Stomach (tissue), 9 donors: ENCODE data around the gene MTFP1. TPM values are rescaled to one million over a fixed set of nuclear protein-coding genes. Genes with fewer than 3 reads are reported as not detected.

Source experiments
- DNase-seq, 2 donors: peaks; one replicate each; pipeline versions ENCODE4 v3.0.0 to v3.0.0-alpha.2; 2013 to 2019
- H3K27ac ChIP-seq, 5 donors: fragments of 200-600 bp in 4 of 5; sonication (generic) in 4 of 5; one replicate each; pipeline ENCODE4 v1.5.1; 2013 to 2019; ENCODE audit warnings: mild to moderate bottlenecking in 1 of 5, moderate library complexity in 1 of 5
- H3K27me3 ChIP-seq, 3 donors: fragments of 200-600 bp; sonication (generic); one replicate each; pipeline ENCODE4 v1.5.1; 2017 to 2019; ENCODE audit warnings: mixed run types in 1 of 3
- H3K36me3 ChIP-seq, 4 donors: fragments of 200-600 bp; sonication (generic); 1 replicate in 3 of 4; 2 replicates in 1 of 4; pipeline ENCODE4 v1.5.1; 2016 to 2019
- H3K4me1 ChIP-seq, 4 donors: fragments of 200-600 bp; sonication (generic); one replicate each; pipeline ENCODE4 v1.5.1; 2016 to 2019
- H3K4me3 ChIP-seq, 4 donors: fragments of 200-600 bp; sonication (generic) in 3 of 4; one replicate each; pipeline ENCODE4 v1.5.1; 2016 to 2019; ENCODE audit warnings: mild to moderate bottlenecking in 1 of 4
- H3K9me3 ChIP-seq, 4 donors: fragments of 200-600 bp; sonication (generic); one replicate each; pipeline ENCODE4 v1.5.1; 2016 to 2019
- EP300 ChIP-seq: sonication (generic); formaldehyde crosslinking; IDR thresholded peaks from one replicate; pipeline ENCODE4 v1.6.1; 2017; ENCODE audit warnings: antibody characterized with exemption
- POLR2A ChIP-seq, 4 donors: fragments of 450-650 bp; IDR thresholded peaks; one replicate each; pipeline ENCODE4 v1.6.1; 2016; ENCODE audit warnings: antibody characterized with exemption in 4 of 4, control low read depth in 2 of 4, mild to moderate bottlenecking in 1 of 4, moderate library complexity in 1 of 4
- POLR2AphosphoS5 ChIP-seq, 3 donors: sonication (generic); formaldehyde crosslinking; IDR thresholded peaks; one replicate each; pipeline ENCODE4 v1.6.1; 2016; ENCODE audit warnings: antibody characterized with exemption in 3 of 3
- WGBS, 5 donors: extraction: QIAGEN DNeasy Blood & Tissue Kit in 3 of 5; methylation state at CpG; one replicate each; pipeline versions ENCODE4 v1.1.5 to v1.1.7; 2013 to 2018; 5-methylcytosine and 5-hydroxymethylcytosine counted together
- intact Hi-C: fragments of 100-400 bp; cut with DNase I; formaldehyde crosslinking; loops from one replicate; pipeline ENCODE4 v1.15.1; 2023; ENCODE audit warnings: low total_unique reads
- polyA plus RNA-seq, 3 donors: library from polyadenylated mRNA; stranded (reverse); fragments of 200-250 nt; gene quantifications; one replicate each; pipeline ENCODE4 v1.2.3, GENCODE V29; 2013
- total RNA-seq, 5 donors: library from RNA; depleted of rRNA; stranded (reverse); fragments of >200 nt; gene quantifications; one replicate each; pipeline versions ENCODE4 v1.1.0 to v1.2.3, GENCODE V29; 2014 to 2016
- TF ChIP-seq, protein P1 (sequence below), 7 experiments: fragments of 450-650 bp in 4 of 7; fragments of 200-600 bp in 3 of 7; sonication (generic) in 3 of 7; IDR thresholded peaks; one replicate each; pipeline ENCODE4 v1.5.1; 2016 to 2019; ENCODE audit warnings: antibody characterized with exemption in 7 of 7, control low read depth in 2 of 7, mild to moderate bottlenecking in 1 of 7
- donor health status: healthy with polysubstance abuse.
- donor health status: Bipolar disorder and iron deficiency.
- donor health status: healthy.

MTFP1 gene
- total and polyA plus RNA-seq, 8 donors: 1.8 to 45.0 (median 14.8) TPM; not detected in 1

DNA sequence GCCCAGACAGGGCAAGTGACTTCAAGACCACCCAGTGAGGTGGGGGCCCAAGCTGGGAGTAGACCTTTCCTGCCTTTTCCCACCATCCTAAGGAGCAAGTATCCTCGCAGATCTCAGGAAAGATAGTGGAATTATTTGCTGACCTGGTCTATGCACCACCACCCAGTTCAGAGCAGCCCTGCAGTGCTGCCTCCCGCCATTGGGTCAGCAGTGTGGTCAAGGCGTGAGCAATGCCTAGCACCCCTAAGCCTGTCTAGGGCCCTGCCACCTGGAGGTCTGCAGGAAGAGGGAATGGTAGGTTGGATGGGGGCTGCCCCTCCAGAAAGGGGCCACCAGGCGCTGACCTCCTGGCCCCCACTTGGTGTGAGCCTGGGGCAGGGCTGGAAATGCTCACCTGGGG, 6.5 kb downstream of the MTFP1 start:
- no peak for DNase-seq
- Histone ChIP-seq H3K27ac (no peak overlapping the region), H3K27me3 (no peaks in the 10 kb centered on the region), H3K4me3 (no peak overlapping the region), H3K4me1 (peaks cover 0 to 2% (median 1%) of the 10 kb centered on the region in 4 donors), H3K36me3 (peaks cover 0 to 13% (median 8%) of the 10 kb centered on the region in 4 donors), H3K9me3 (no peaks in the 10 kb centered on the region)
- WGBS, 5 donors: 77 to 96% (median 87%) methylated on average over 1 to 4 of the region's 4 CpGs
- TF ChIP-seq, protein P1, sequence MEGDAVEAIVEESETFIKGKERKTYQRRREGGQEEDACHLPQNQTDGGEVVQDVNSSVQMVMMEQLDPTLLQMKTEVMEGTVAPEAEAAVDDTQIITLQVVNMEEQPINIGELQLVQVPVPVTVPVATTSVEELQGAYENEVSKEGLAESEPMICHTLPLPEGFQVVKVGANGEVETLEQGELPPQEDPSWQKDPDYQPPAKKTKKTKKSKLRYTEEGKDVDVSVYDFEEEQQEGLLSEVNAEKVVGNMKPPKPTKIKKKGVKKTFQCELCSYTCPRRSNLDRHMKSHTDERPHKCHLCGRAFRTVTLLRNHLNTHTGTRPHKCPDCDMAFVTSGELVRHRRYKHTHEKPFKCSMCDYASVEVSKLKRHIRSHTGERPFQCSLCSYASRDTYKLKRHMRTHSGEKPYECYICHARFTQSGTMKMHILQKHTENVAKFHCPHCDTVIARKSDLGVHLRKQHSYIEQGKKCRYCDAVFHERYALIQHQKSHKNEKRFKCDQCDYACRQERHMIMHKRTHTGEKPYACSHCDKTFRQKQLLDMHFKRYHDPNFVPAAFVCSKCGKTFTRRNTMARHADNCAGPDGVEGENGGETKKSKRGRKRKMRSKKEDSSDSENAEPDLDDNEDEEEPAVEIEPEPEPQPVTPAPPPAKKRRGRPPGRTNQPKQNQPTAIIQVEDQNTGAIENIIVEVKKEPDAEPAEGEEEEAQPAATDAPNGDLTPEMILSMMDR (IDR thresholded peaks at IDR 0.05): no peak
- no peak for TF ChIP-seq POLR2A (IDR thresholded peaks at IDR 0.05)
- no peak for TF ChIP-seq EP300
- intact Hi-C loops: no loop called here

DNA sequence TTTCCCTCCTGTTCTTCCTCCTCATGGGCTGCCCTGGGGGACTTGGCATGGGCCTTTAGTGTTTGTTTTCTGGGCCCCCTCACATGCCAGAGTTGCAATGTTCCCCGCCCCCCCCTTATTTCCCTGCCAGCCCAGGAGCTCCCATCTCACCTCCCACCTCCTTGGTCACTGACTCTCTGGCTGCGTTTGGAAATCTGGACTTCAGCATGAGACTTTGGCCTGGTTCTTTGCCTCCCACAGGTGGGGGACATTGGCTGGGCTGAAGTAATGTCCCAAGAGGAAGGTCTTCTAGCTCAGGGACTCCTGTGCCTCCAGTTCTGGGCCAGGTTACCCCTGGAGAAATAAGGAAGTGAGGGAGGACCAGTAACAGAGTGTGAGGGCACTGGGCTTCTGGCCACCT, 7.0 kb downstream of the MTFP1 start:
- TF ChIP-seq EP300: no peak
- TF ChIP-seq POLR2AphosphoS5 (IDR thresholded peaks at IDR 0.05): no peak
- TF ChIP-seq, protein P1 (IDR thresholded peaks at IDR 0.05): no peak
- no peak for TF ChIP-seq POLR2A (IDR thresholded peaks at IDR 0.05)
- DNase-seq: no peak
- Histone ChIP-seq H3K4me3 (no peak overlapping the region), H3K27ac (no peak overlapping the region), H3K9me3 (no peaks in the 10 kb centered on the region), H3K27me3 (no peaks in the 10 kb centered on the region), H3K36me3 (peaks cover 0 to 13% (median 8%) of the 10 kb centered on the region in 4 donors), H3K4me1 (no peaks in the 10 kb centered on the region)
- intact Hi-C loops: no loop called here
- WGBS, 5 donors: 52 to 83% (median 60%) methylated on average over 2 of the region's 2 CpGs

DNA sequence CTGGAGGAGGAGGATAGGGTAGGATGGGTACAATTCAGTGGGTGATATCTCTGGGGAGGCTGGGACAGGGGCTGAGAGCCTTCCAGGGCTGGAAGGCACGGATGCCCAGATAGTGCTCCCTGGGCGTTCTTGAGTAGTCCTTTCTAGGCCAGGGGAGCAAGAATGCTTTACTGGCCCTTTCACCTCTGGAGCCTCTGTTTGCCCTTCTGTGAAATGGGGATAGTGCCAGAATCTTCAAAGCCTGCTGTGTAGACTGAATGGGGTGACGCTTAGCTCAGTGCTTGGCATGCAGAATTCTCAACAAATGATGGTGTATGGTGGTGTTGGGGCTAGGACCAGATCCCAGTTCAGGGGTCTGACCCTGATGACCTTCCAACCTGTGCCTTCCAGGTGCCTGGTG, 7.7 kb downstream of the MTFP1 start:
- WGBS, 5 donors: 78 to 94% (median 92%) methylated on average over 3 of the region's 3 CpGs

DNA sequence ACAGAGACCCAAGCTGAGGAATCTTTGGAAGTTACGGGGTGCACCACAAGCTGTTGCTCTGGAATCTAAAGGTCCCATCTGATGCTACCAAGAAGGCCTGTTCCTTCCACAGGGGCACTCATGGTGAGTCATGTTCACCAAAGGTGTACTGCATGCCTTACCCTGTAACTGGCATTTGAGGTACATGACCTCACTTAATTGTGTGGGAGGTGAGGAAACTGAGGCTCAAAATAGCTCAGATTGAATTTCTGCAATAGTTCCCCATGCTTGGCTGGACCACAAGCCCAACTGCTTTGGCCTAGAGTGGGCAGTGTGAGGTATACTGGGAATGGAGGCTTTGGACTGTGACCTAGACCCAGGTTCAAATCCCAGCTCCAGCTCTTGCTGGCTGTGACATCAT, 8.2 kb downstream of the MTFP1 start:
- Histone ChIP-seq H3K36me3 (peaks cover 0 to 3% (median 1%) of the 10 kb centered on the region in 4 donors), H3K9me3 (no peaks in the 10 kb centered on the region), H3K4me3 (no peak overlapping the region), H3K27me3 (peaks cover 0 to 7% (median 0%) of the 10 kb centered on the region in 3 donors), H3K27ac (no peak overlapping the region), H3K4me1 (no peaks in the 10 kb centered on the region)
- no peak for TF ChIP-seq POLR2AphosphoS5 (IDR thresholded peaks at IDR 0.05)
- TF ChIP-seq, protein P1 (IDR thresholded peaks at IDR 0.05): no peak
- TF ChIP-seq POLR2A (IDR thresholded peaks at IDR 0.05): no peak
- TF ChIP-seq EP300: no peak
- 93 to 100% (median 100%) methylated on average over 1 of the region's 1 CpG for WGBS, 5 donors
- no peak for DNase-seq
- intact Hi-C loops: no loop called here

More for the DNA sequence above, 7.7 kb downstream of the MTFP1 start:
- intact Hi-C loops: no loop called here
- Histone ChIP-seq H3K27ac (no peak overlapping the region), H3K4me1 (no peaks in the 10 kb centered on the region), H3K9me3 (no peaks in the 10 kb centered on the region), H3K36me3 (peaks cover 0 to 9% (median 6%) of the 10 kb centered on the region in 4 donors), H3K27me3 (peaks cover 0 to 3% (median 0%) of the 10 kb centered on the region in 3 donors), H3K4me3 (no peak overlapping the region)
- no peak for DNase-seq
- TF ChIP-seq EP300 (no peak), POLR2A (IDR thresholded peaks at IDR 0.05) (no peak), POLR2AphosphoS5 (IDR thresholded peaks at IDR 0.05) (no peak)
- TF ChIP-seq, protein P1 (IDR thresholded peaks at IDR 0.05): no peak
